Loucy (cell line): ENCODE results near the gene TCERG1.

Source experiments
- H2AFZ ChIP-seq: fragments of 200-600 bp; sonication (generic); 2 replicates; pipeline ENCODE4 v1.6.0; 2016; ENCODE audit warnings: antibody characterized with exemption, mild to moderate bottlenecking, low read length, moderate library complexity
- H3F3A ChIP-seq: fragments of 200-600 bp; 2 replicates; pipeline ENCODE4 v1.6.0; 2016; ENCODE audit warnings: antibody characterized with exemption, low read depth, mild to moderate bottlenecking
- H3K27me3 ChIP-seq: fragments of 200-600 bp; sonication (generic); 2 replicates; pipeline ENCODE4 v1.6.1; 2014; ENCODE audit warnings: low read length, mild to moderate bottlenecking; ENCODE audit not compliant: insufficient read depth, poor library complexity, severe bottlenecking
- H3K36me3 ChIP-seq: fragments of 200-600 bp; sonication (generic); 2 replicates; pipeline ENCODE4 v1.6.1; 2016; ENCODE audit warnings: low read length; ENCODE audit not compliant: insufficient read depth
- H3K4me1 ChIP-seq: fragments of 200-600 bp; sonication (generic); 2 replicates; pipeline ENCODE4 v1.5.1; 2014; ENCODE audit warnings: low read length, mild to moderate bottlenecking; ENCODE audit not compliant: insufficient read depth, poor library complexity, severe bottlenecking
- H3K4me2 ChIP-seq: fragments of 200-600 bp; sonication (generic); 2 replicates; pipeline ENCODE4 v1.6.0; 2014; ENCODE audit warnings: antibody characterized with exemption, low read length, low read depth, mild to moderate bottlenecking; ENCODE audit not compliant: poor library complexity, severe bottlenecking
- H3K4me3 ChIP-seq: fragments of 200-600 bp; sonication (generic); 2 replicates; pipeline ENCODE4 v1.5.1; 2014; ENCODE audit warnings: low read length, mild to moderate bottlenecking, mixed read lengths; ENCODE audit not compliant: poor library complexity, severe bottlenecking
- H3K79me2 ChIP-seq: fragments of 200-600 bp; sonication (generic); 2 replicates; pipeline ENCODE4 v1.6.1; 2014; ENCODE audit warnings: low read length; ENCODE audit not compliant: insufficient read depth
- H3K9ac ChIP-seq: fragments of 200-600 bp; sonication (generic); 2 replicates; pipeline ENCODE4 v1.6.0; 2014; ENCODE audit warnings: mild to moderate bottlenecking, low read depth, low read length, moderate library complexity; ENCODE audit not compliant: poor library complexity, severe bottlenecking
- H3K9me2 ChIP-seq: fragments of 200-600 bp; sonication (generic); replicated peaks from 2 replicates; pipeline ENCODE4 v1.6.1; 2016; ENCODE audit warnings: low read depth, low read length, mixed read lengths
- H3K9me3 ChIP-seq: fragments of 200-600 bp; sonication (generic); 2 replicates; pipeline ENCODE4 v1.6.1; 2014; ENCODE audit warnings: mild to moderate bottlenecking, antibody characterized with exemption, low read length, low read depth; ENCODE audit not compliant: insufficient read depth
- H4K20me1 ChIP-seq: fragments of 200-600 bp; sonication (generic); 2 replicates; pipeline ENCODE4 v1.6.0; 2014; ENCODE audit warnings: antibody characterized with exemption, low read length, mild to moderate bottlenecking; ENCODE audit not compliant: insufficient read depth, poor library complexity, severe bottlenecking
- EZH2phosphoT487 ChIP-seq: fragments of 200-600 bp; IDR thresholded peaks from 2 replicates; pipeline ENCODE4 v1.6.1; 2018; ENCODE audit warnings: antibody characterized with exemption, mild to moderate bottlenecking, moderate library complexity, borderline replicate concordance
- TF ChIP-seq, protein P1 (sequence below): fragments of 200-600 bp; sonication (generic); conservative IDR thresholded peaks from 2 replicates; pipeline ENCODE4 v1.5.1; 2014; ENCODE audit warnings: mild to moderate bottlenecking, antibody characterized with exemption, low read length

The TCERG1 gene

DNA sequence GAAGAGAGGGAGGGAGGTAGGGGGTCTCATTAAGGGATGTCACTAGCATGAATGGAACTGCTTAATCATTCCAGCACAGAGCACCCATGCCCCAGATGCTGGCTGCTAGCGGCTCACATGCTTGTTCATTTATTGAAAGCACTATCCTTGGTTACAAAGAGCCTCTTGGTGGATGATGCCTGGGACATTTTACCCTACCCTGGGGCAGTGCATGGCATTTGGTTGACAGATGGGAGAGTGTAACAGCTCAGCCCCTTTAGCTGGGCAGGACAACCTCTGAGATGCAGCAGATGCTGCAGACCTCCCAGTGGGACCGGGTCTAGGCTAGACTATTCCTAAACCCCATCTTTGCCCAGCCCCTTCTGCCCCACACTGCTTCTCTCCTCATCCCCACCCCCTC lies 46.9 kb upstream of the TCERG1 start:
- Histone ChIP-seq H3K4me2 (no peak overlapping the region), H3K4me3 (no peak overlapping the region), H3K36me3 (no peaks in the 10 kb centered on the region), H3K4me1 (no peaks in the 10 kb centered on the region), H4K20me1 (no peaks in the 10 kb centered on the region), H3K79me2 (no peaks in the 10 kb centered on the region), H2AFZ (no peak overlapping the region), H3K9me3 (no peaks in the 10 kb centered on the region), H3K9ac (no peak overlapping the region), H3K27me3 (no peaks in the 10 kb centered on the region), H3K9me2 (no peaks in the 10 kb centered on the region), H3F3A (no peaks in the 10 kb centered on the region)
- TF ChIP-seq, protein P1, sequence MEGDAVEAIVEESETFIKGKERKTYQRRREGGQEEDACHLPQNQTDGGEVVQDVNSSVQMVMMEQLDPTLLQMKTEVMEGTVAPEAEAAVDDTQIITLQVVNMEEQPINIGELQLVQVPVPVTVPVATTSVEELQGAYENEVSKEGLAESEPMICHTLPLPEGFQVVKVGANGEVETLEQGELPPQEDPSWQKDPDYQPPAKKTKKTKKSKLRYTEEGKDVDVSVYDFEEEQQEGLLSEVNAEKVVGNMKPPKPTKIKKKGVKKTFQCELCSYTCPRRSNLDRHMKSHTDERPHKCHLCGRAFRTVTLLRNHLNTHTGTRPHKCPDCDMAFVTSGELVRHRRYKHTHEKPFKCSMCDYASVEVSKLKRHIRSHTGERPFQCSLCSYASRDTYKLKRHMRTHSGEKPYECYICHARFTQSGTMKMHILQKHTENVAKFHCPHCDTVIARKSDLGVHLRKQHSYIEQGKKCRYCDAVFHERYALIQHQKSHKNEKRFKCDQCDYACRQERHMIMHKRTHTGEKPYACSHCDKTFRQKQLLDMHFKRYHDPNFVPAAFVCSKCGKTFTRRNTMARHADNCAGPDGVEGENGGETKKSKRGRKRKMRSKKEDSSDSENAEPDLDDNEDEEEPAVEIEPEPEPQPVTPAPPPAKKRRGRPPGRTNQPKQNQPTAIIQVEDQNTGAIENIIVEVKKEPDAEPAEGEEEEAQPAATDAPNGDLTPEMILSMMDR: no peak
- no peak for TF ChIP-seq EZH2phosphoT487

DNA sequence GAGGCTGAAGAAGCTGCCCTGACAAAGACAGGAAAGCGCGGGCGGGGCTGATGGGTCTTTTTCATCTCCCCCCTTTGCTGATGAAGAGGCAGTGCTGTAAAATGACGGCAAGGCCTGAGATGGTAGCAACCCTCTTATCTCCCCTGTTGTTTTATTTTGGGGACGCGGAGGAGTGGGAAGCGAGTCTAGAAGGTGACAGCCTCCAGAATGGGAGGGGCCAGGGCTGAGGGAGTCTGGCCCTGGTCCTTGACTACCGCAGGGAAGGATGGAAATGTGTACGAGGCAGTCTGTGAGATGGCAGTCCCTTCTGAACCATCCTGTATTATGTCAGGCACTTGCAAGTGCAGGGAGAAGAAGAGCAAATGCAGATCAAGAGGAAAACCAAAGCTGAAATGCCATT lies 46.1 kb upstream of the TCERG1 start:
- Histone ChIP-seq H3K4me3 (no peak overlapping the region), H3K4me1 (no peaks in the 10 kb centered on the region)

DNA sequence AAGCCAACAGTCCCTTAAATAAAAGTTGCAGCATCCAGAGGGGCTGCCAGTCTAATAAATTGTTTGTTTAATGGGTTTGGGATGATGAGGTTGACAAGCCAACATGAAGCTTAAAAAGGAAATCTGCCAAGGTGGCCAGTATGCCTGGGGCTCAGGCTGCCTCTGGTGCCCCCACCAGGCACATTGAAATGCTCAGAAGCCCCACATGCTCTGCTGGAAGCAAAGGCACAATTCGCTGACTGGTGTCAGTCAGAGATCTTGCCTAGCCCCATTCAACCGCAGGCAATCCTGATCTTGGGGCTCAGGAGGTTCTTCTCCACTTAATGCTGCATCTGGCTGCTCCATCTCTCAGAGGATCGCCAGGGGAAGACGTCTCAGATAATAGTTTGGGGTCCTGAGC lies 44.2 kb upstream of the TCERG1 start:
- Histone ChIP-seq H3F3A (no peaks in the 10 kb centered on the region), H3K9me2 (no peaks in the 10 kb centered on the region), H3K27me3 (no peaks in the 10 kb centered on the region), H3K4me1 (no peaks in the 10 kb centered on the region), H3K36me3 (no peaks in the 10 kb centered on the region), H3K9me3 (no peaks in the 10 kb centered on the region), H2AFZ (no peak overlapping the region), H3K4me3 (no peak overlapping the region), H3K9ac (no peak overlapping the region), H3K4me2 (no peak overlapping the region), H4K20me1 (no peaks in the 10 kb centered on the region), H3K79me2 (no peaks in the 10 kb centered on the region)
- TF ChIP-seq EZH2phosphoT487: no peak
- TF ChIP-seq, protein P1: peak; percentile 31

More for the DNA sequence above, 46.1 kb upstream of the TCERG1 start:
- H3K4me2 ChIP-seq: no peak overlapping the region
- H4K20me1 ChIP-seq: no peaks in the 10 kb centered on the region
- no peaks in the 10 kb centered on the region for H3K27me3 ChIP-seq
- no peaks in the 10 kb centered on the region for H3K36me3 ChIP-seq
- H3K9ac ChIP-seq: no peak overlapping the region
- no peak for TF ChIP-seq EZH2phosphoT487
- TF ChIP-seq, protein P1: no peak
- H3F3A ChIP-seq: no peaks in the 10 kb centered on the region
- no peaks in the 10 kb centered on the region for H3K9me2 ChIP-seq
- no peaks in the 10 kb centered on the region for H3K79me2 ChIP-seq
- H2AFZ ChIP-seq: no peak overlapping the region
- H3K9me3 ChIP-seq: no peaks in the 10 kb centered on the region
